Endothelial cell of umbilical vein (primary cell): Measurements from ENCODE around the gene PRIM2. TPM values are rescaled to one million over a fixed set of nuclear protein-coding genes. Genes with fewer than 3 reads are reported as not detected.

Experiments
- BruUV-seq: library from RNA; stranded (reverse); fragments of 400-500 nt; replicated peaks from 2 replicates; lab custom pipeline; 2021; lab: Mats Ljungman, UMichigan
- CTCF ChIA-PET: fragments of 300-600, 350-600 bp; sonication (Branson Sonifier 250); formaldehyde crosslinking; loops from one replicate; lab custom pipeline; 2021; ENCODE audit warnings: antibody characterized with exemption, inconsistent platforms; lab: Charles Lee
- POLR2A ChIA-PET: fragments of 300-600, 350-600 bp; sonication (Branson Sonifier 250); formaldehyde crosslinking; loops from one replicate; lab custom pipeline; 2021; ENCODE audit warnings: antibody characterized with exemption, inconsistent platforms; lab: Charles Lee
- DNase-seq: peaks from one replicate; pipeline ENCODE4 v3.0.0-alpha.2; 2011; ENCODE audit warnings: low read depth, low spot score
- FAIRE-seq: peaks from 2 replicates; lab custom pipeline; 2011; peaks lifted over from hg19 to GRCh38; lab: Jason Lieb, UNC
- H2AFZ ChIP-seq: 2 replicates; pipeline ENCODE4 v1.6.0; 2012; ENCODE audit warnings: low read depth, low read length, control low read depth, inconsistent platforms
- H3K27ac ChIP-seq: 2 replicates; pipeline ENCODE4 v1.5.1; 2011; ENCODE audit warnings: low read depth, mild to moderate bottlenecking, control low read depth, low read length, moderate library complexity; ENCODE audit not compliant: insufficient read depth
- H3K27me3 ChIP-seq, 2 experiments: 2 replicates each; pipeline versions ENCODE4 v1.6.0 to v1.6.1; 2011; ENCODE audit warnings: low read length in 2 of 2, mixed read lengths in 1 of 2; ENCODE audit not compliant: control insufficient read depth in 2 of 2, insufficient read depth in 2 of 2
- H3K36me3 ChIP-seq, 2 experiments: 2 replicates in 1 of 2; 3 replicates in 1 of 2; pipeline ENCODE4 v1.5.1; 2011; ENCODE audit warnings: low read length in 2 of 2, mild to moderate bottlenecking in 1 of 2, moderate library complexity in 1 of 2; ENCODE audit not compliant: control insufficient read depth in 2 of 2, insufficient read depth in 2 of 2; ENCODE audit errors: extremely low read depth in 1 of 2
- H3K4me1 ChIP-seq: 3 replicates; pipeline ENCODE4 v1.5.1; 2011; ENCODE audit warnings: mild to moderate bottlenecking, low read length; ENCODE audit not compliant: control insufficient read depth, insufficient read depth; ENCODE audit errors: extremely low read depth
- H3K4me2 ChIP-seq: 2 replicates; pipeline ENCODE4 v1.6.1; 2011; ENCODE audit warnings: low read length, control low read depth, mixed read lengths; ENCODE audit not compliant: insufficient read depth
- H3K4me3 ChIP-seq, 3 experiments: fragments of 200-600 bp in 1 of 3; sonication (generic), shearing (Covaris generic) in 1 of 3; replicated peaks in 1 of 3; 2 replicates each; pipeline ENCODE4 v1.5.1; 2011 to 2016; ENCODE audit warnings: control low read depth in 3 of 3, low read length in 3 of 3, mild to moderate bottlenecking in 2 of 3, inconsistent platforms in 1 of 3, low read depth in 1 of 3, moderate library complexity in 1 of 3; ENCODE audit not compliant: insufficient read depth in 1 of 3
- H3K79me2 ChIP-seq: 2 replicates; pipeline ENCODE4 v1.6.0; 2012; ENCODE audit warnings: low read length, inconsistent platforms; ENCODE audit not compliant: control insufficient read depth, insufficient read depth
- H3K9ac ChIP-seq: replicated peaks from 2 replicates; pipeline ENCODE3; 2011; ENCODE audit warnings: low read length, control low read depth; ENCODE audit not compliant: insufficient read depth; ENCODE audit errors: extremely low read depth
- H3K9me1 ChIP-seq: replicated peaks from 3 replicates; pipeline ENCODE4 v1.6.0; 2011; ENCODE audit warnings: mild to moderate bottlenecking, low read length; ENCODE audit not compliant: control insufficient read depth, insufficient read depth; ENCODE audit errors: extremely low read depth
- H3K9me3 ChIP-seq: replicated peaks from 2 replicates; pipeline ENCODE4 v1.5.1; 2012; ENCODE audit warnings: low read length, inconsistent platforms; ENCODE audit not compliant: control insufficient read depth, insufficient read depth
- H4K20me1 ChIP-seq: replicated peaks from 2 replicates; pipeline ENCODE3; 2011; ENCODE audit warnings: mild to moderate bottlenecking, low read length; ENCODE audit not compliant: control insufficient read depth, insufficient read depth; ENCODE audit errors: extremely low read depth
- EZH2 ChIP-seq: IDR thresholded peaks from 2 replicates; pipeline ENCODE4 v1.6.1; 2012; ENCODE audit warnings: borderline replicate concordance, low read depth, mild to moderate bottlenecking, moderate library complexity, low read length, inconsistent platforms; ENCODE audit not compliant: severe bottlenecking
- FOS ChIP-seq: IDR thresholded peaks from 2 replicates; pipeline ENCODE4 v1.6.1; 2011; ENCODE audit warnings: mild to moderate bottlenecking, low read length, moderate library complexity, borderline replicate concordance; ENCODE audit not compliant: insufficient read depth
- GATA2 ChIP-seq: IDR thresholded peaks from 2 replicates; pipeline ENCODE4 v1.7.0; 2011; ENCODE audit warnings: low read depth, mild to moderate bottlenecking, moderate library complexity, mixed read lengths, low read length; ENCODE audit not compliant: insufficient read length, insufficient read depth
- JUN ChIP-seq: IDR thresholded peaks from 2 replicates; pipeline ENCODE4 v1.6.1; 2011; ENCODE audit warnings: borderline replicate concordance, low read depth; ENCODE audit not compliant: insufficient read length, insufficient read depth
- MAX ChIP-seq: IDR thresholded peaks from 2 replicates; pipeline ENCODE4 v1.6.1; 2011; ENCODE audit not compliant: insufficient read depth, insufficient read length
- MYC ChIP-seq: IDR thresholded peaks from one replicate; pipeline ENCODE4 v1.6.1; 2011; ENCODE audit warnings: mild to moderate bottlenecking, low read depth, low read length
- POLR2A ChIP-seq: IDR thresholded peaks from 2 replicates; pipeline ENCODE4 v1.6.1; 2012; ENCODE audit warnings: low read depth, mild to moderate bottlenecking, control low read depth, low read length
- POLR2AphosphoS5 ChIP-seq: IDR thresholded peaks from 2 replicates; pipeline ENCODE4 v1.6.1; 2012; ENCODE audit warnings: low read depth, mild to moderate bottlenecking, control low read depth, low read length, moderate library complexity; ENCODE audit not compliant: insufficient read depth
- dilution Hi-C: fragments of 300-500 bp; cut with MboI; formaldehyde crosslinking; loops from one replicate; pipeline ENCODE4 v1.15.0; 2019; ENCODE audit warnings: low sequenced_read_pairs; ENCODE audit not compliant: extremely low pct_ligation_motif_present
- intact Hi-C: fragments of 100-400 bp; cut with micrococcal nuclease; formaldehyde crosslinking; loops from one replicate; pipeline ENCODE4 v1.10.0; 2022
- polyA plus RNA-seq, 4 experiments: library from polyadenylated mRNA; depleted of rRNA in 3 of 4; stranded (reverse) in 3 of 4; unstranded in 1 of 4; fragments of >200 nt; gene quantifications; 2 replicates each; pipeline versions ENCODE4 v1.2.1 to v1.2.3, GENCODE V29; 2011 to 2012; ENCODE audit warnings: missing spikeins in 1 of 4
- total RNA-seq: library from RNA; stranded (reverse); gene quantifications from 2 replicates; pipeline ENCODE4 v1.2.3, GENCODE V29; 2021
- TF ChIP-seq, protein P1 (sequence below), 2 donors: IDR thresholded peaks; 1 replicate in 1 of 2; 2 replicates in 1 of 2; pipeline ENCODE4 v1.5.1; 2011; ENCODE audit warnings: low read length in 2 of 2, mild to moderate bottlenecking in 2 of 2, moderate library complexity in 2 of 2, control low read depth in 1 of 2, inconsistent platforms in 1 of 2, low read depth in 1 of 2; ENCODE audit not compliant: insufficient read depth in 1 of 2; ENCODE audit errors: extremely low read depth in 1 of 2

Gene PRIM2
- total and polyA plus RNA-seq, 2 donors (not counting 3 experiments of a cell fraction or from before 2014, with no cell fraction given): 5.3 to 21.0 TPM

DNA sequence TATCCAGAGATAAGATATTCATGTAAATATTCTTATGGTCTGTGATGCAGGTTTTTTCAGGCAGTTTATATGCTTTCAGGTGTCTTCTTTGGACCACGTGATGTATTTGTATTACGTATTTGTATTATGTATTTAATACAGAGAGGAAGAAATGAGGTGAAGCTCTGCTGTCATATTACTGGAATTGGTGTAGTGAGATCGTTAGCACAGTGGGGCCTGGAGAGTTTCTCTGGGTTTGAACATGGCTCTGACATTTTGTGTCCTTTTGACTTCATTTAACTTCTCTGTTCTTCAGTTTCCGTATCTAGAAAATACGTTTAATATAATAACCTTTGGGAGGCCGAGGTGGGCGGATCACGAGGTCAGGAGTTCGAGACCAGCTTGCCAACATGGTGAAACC is 1.6 kb upstream of the PRIM2 start:
- TF ChIP-seq POLR2A: no peak
- no peak for TF ChIP-seq JUN
- TF ChIP-seq GATA2: no peak
- no peak for TF ChIP-seq MAX
- no peak for TF ChIP-seq FOS
- no peak for TF ChIP-seq POLR2AphosphoS5
- no peak for TF ChIP-seq MYC
- TF ChIP-seq, protein P1, sequence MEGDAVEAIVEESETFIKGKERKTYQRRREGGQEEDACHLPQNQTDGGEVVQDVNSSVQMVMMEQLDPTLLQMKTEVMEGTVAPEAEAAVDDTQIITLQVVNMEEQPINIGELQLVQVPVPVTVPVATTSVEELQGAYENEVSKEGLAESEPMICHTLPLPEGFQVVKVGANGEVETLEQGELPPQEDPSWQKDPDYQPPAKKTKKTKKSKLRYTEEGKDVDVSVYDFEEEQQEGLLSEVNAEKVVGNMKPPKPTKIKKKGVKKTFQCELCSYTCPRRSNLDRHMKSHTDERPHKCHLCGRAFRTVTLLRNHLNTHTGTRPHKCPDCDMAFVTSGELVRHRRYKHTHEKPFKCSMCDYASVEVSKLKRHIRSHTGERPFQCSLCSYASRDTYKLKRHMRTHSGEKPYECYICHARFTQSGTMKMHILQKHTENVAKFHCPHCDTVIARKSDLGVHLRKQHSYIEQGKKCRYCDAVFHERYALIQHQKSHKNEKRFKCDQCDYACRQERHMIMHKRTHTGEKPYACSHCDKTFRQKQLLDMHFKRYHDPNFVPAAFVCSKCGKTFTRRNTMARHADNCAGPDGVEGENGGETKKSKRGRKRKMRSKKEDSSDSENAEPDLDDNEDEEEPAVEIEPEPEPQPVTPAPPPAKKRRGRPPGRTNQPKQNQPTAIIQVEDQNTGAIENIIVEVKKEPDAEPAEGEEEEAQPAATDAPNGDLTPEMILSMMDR (IDR thresholded peaks at IDR 0.05; ENCODE audit: extremely low read depth in 1 of 2, insufficient read depth in 1 of 2, low read depth in 1 of 2, low read length in 2 of 2): no peak
- no peak for TF ChIP-seq EZH2
- intact Hi-C loops (loop anchor here (1.0 to 10.0 kb wide), 10 partner anchors 48 to 671 kb away; partner anchors contain the start of genes BAG2, BEND6, DST and RAB23), dilution Hi-C loops (loop anchor here (25.0 kb wide), 1 partner anchor 704 kb away; no protein-coding TSS in a partner anchor)
- H3K4me3 ChIP-seq: no peak overlapping the region
- peaks cover 18% of the 10 kb centered on the region for H3K79me2 ChIP-seq
- H3K27me3 ChIP-seq: no peaks in the 10 kb centered on the region
- H3K9me3 ChIP-seq: no peaks in the 10 kb centered on the region
- H2AFZ ChIP-seq: no peak overlapping the region
- H3K4me1 ChIP-seq: peaks cover 34% of the 10 kb centered on the region
- no peak overlapping the region for H3K4me2 ChIP-seq
- DNase-seq: no peak
- no peak overlapping the region for H3K27ac ChIP-seq
- H4K20me1 ChIP-seq: no peaks in the 10 kb centered on the region
- no peak overlapping the region for H3K9ac ChIP-seq
- peaks cover 0 to 11% of the 10 kb centered on the region in 2 experiments for H3K36me3 ChIP-seq
- no peaks in the 10 kb centered on the region for H3K9me1 ChIP-seq
- CTCF ChIA-PET: interaction anchor here (0.6 to 4.8 kb wide), 16 partner anchors 11 to 678 kb away, joined by 3 to 170 read pairs (median 6); partner anchors contain the start of genes BAG2 and BEND6
- no TSS peak for BruUV-seq
- POLR2A ChIA-PET: no interaction called here
- no peak for FAIRE-seq
